ENCODE results near the gene ROR1.
A peak's percentile ranks its signal among the peaks of the same experiment; 100 is the strongest.

ROR1 gene

GRCh38 chr1:64161357-64161941, 387.6 kb downstream of the ROR1 start:
- no peak for DNase-seq

- DNase-seq: no peak
Measured at GRCh38 chr1:64162151-64162550, 388.3 kb downstream of the ROR1 start.

- no peak for DNase-seq
Measured at GRCh38 chr1:64162804-64163203, 389.0 kb downstream of the ROR1 start.

GRCh38 chr1:64163431-64163830, 389.6 kb downstream of the ROR1 start:
- no peak for DNase-seq

- DNase-seq: no peak
Measured at GRCh38 chr1:64163970-64164369, 390.2 kb downstream of the ROR1 start.

GRCh38 chr1:64166629-64167028, 392.8 kb downstream of the ROR1 start:
- no peak for DNase-seq

- no peak for DNase-seq
Measured at GRCh38 chr1:64167176-64167575, 393.4 kb downstream of the ROR1 start.

GRCh38 chr1:64171246-64171645, 397.4 kb downstream of the ROR1 start:
- DNase-seq: no peak

GRCh38 chr1:64171797-64172281, 398.0 kb downstream of the ROR1 start:
- DNase-seq: peak; percentile 37

- peak; percentile 43 for DNase-seq
Measured at GRCh38 chr1:64172458-64172983, 398.7 kb downstream of the ROR1 start.

- no peak for DNase-seq
Measured at GRCh38 chr1:64173336-64173940, 399.6 kb downstream of the ROR1 start.

GRCh38 chr1:64175639-64176038, 401.8 kb downstream of the ROR1 start:
- no peak for DNase-seq

GRCh38 chr1:64176659-64177058, 402.8 kb downstream of the ROR1 start:
- DNase-seq: no peak

- DNase-seq: no peak
Measured at GRCh38 chr1:64179588-64179987, 405.8 kb downstream of the ROR1 start.

- DNase-seq: no peak
Measured at GRCh38 chr1:64182207-64182606, 408.4 kb downstream of the ROR1 start.

GRCh38 chr1:64183395-64184002, 409.7 kb downstream of the ROR1 start:
- DNase-seq: peak; percentile 44

- DNase-seq: no peak
Measured at GRCh38 chr1:64184003-64184440, 410.2 kb downstream of the ROR1 start.

- DNase-seq: no peak
Measured at GRCh38 chr1:64186138-64186897, 412.5 kb downstream of the ROR1 start.

- DNase-seq: no peak
Measured at GRCh38 chr1:64186898-64187280, 413.1 kb downstream of the ROR1 start.

- no peak for DNase-seq
Measured at GRCh38 chr1:64187646-64188045, 413.8 kb downstream of the ROR1 start.

- no peak for DNase-seq
Measured at GRCh38 chr1:64192290-64192689, 418.5 kb downstream of the ROR1 start.

GRCh38 chr1:64194168-64195080, 420.6 kb downstream of the ROR1 start:
- DNase-seq: peak; percentile 38

Measured in RPMI8226 (cell line).